ENCODE measurements around the gene MYO3B.

Gene MYO3B

DNA sequence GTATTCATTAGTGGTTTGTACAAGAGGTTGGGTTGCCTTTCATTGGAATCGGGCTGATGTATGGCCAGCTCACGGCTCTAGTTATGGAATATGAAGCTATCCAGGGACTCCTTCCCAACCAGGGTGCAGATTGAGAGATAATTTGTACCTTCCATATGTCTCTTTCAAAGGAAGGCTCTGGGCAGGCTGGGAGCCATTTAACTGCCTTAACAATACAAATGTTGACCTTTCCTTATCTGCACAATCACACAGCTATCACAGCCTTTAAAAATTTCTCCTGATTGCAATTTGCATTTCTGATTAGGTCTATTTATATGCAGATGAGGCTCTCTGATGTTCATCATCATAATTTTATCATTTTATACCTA is 58.7 kb downstream of the MYO3B start:
- no peak for DNase-seq

DNA sequence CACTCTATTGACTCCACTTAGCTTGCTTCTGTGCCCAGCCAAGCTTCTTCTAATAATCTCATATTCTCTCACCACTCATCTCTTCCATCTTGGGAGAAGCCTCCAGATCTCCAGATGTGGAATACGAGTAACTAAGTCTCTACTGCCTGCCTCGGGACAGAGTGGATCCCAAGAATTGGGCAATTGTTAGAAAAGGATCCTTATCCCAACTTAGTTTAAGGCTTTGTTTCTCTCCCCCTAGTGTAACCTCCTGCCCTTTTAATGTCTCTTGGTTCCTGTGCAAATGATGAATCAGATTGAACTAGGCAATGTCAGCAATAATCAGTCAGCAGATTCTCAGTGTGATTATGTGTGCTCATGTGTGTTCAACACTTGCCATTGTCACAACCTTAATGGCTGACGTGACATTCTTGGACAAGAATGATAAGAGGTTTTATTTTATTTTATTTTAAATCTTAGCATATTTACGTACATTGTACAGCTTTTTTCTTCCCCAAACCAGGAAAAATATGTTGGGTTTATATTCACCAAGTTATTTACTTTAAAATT is 59.7 kb downstream of the MYO3B start:
- DNase-seq = no peak

DNA sequence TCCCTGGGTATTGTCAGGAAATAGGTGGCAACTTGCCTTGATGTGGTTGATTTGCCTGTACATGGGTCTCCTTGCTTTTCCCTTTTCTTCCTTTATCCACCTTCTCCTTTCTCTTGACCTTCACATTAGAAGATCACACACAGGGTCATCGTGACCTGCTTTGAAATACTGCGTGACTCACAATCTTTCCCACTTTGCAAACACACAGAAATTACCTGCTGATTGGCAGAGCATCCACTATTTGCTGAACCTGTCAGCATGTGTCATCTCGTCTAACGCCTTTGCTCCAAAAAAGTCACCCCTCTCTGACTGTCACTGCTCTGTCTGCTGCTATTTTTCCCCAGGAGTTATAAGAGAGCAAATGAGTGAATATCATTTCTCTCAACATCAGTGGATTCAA is 60.8 kb downstream of the MYO3B start:
- no peak for DNase-seq

DNA sequence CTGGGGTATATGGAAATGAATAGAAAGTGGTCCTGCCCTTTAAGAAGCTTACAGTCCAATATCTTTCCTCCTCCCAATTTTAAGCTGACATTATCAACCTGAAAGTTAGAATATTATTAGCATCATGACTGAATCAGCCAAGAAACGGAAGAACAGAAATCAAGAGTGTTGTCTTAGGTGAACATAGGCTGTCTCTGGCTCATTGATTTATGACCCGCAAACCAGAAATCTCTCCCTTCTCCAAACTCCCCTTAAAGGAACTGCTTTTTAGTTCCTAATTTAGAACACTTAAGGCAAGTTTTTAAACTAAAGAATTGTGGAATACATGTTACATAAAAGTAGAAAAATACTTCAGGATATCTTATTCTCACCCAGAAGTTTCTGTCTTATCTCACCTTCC is 62.7 kb downstream of the MYO3B start:
- no peak for DNase-seq

DNA sequence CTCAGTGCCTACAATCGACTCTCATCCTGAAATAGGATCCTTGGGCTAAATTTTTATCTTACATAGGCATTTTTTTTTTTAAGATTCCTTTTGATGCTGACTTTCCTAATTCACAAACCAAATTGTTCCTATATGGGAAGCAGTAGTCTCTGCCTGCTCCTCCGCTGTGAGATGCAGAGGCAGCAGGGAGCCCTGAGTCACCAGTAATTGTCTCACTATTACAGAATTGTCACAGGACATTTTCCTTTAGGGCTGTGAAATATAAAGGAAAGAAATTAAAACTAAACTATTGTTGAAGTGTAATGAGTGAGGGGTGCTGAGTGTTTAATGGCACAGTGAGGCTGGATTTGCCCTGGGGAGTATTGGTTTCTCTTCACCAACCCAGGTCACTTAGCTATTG is 63.8 kb downstream of the MYO3B start:
- no peak for DNase-seq

DNA sequence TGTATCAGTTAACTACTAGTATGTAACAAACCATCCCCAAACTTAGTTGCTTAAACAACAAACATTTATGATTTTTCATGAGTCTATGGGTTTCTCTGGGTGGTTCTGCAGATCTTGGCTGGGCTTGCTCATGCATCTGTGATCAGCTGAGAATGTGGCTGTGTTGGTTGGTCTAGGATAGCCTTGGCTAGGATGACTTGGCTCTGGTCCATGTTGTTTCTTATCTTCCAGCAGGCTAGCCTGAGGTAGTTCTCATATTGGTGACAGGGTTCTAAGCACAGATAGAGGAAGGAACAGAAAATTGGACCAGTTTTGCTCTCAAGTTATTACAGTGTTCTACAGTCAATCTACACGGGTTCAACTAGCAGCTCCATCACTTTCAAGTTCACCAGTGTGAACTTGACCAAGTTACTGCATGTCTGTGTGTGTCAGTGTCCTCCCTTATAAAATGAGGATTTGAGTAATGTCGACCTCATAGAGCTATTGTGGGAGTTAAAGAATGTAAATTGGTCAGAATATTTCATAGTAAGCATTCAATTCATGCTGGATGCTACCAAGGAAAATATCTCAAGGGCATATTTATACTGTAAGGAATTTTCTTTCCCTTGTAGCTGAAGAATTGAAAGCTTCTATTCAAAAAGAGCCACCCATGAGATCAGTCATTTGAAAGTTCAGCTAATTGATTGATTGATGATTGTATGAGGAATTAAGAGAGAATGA is 65.3 kb downstream of the MYO3B start:
- DNase-seq = no peak

DNA sequence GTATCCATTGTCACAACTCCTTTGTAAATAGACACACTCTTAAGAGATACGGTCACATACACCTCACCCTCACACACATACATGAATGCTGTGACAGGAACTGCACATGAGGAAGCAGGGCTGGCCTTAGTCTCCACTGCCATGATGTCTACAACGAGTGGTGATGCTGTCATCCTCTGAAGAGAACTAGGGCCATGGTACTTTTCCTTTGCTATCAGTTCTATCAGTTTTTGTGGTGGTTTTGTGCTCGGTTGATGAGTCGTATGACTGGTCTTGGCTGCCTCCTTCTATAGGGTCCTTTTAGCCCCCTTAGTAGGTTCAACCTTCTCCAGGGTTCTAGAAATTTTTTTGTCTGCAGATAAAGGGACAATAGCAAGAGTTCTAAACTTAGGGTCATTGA is 66.0 kb downstream of the MYO3B start:
- DNase-seq = no peak

DNA sequence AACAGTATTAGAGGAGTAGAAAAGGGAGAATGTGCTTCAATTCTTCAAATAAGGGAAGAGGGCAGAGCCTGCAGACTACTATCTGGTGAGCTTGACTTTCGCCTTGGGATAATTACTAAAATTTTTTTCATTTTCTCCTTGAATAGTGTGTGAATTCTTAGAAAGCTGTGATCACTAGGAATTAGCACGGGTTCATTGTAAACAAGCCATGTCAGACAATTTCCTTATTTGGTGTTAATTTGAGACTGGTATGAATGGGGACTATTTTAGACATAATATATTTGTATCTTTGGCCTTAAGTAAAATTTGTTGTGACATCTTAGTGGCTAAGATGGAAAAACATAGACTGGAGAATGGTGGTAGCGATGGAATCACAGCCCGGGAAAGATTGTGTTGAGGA is 66.6 kb downstream of the MYO3B start:
- no peak for DNase-seq

DNA sequence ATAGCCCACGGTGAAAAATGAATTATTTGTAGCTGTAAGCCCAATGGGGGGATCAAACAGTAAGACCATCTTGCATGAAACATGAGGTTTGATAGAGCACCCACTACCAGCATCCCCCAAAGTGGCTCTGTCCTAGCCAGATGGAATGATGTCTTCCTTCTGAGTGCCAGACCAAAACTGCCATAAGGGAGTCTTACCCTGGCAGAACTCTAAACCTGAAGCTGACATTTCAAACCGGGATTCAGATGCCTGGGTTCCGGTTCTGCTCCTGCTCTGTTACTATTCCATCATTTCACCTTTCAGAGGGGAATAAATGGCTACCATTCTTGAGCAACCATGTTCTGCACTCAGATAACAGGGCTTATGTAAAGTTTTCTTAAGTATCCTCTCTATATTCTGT is 67.4 kb downstream of the MYO3B start:
- no peak for DNase-seq

DNA sequence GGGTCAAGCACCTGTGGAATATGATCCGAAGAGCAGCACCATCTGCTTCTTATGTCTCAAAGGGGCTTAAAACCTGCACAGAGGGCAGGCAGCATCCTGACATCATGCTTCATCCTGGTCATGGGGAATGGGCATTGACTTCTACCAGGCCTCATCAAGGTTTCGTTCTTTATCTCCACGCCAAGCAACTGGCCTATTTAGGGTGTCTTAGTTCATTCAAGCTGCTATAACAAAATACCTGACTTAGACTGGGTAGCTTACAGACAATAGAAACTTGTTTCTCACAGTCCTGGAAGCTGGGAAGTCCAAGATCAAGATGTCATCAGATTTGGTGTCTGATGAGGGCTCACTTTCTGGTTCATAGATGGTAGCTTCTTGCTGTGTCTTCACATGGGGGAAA is 69.4 kb downstream of the MYO3B start:
- no peak for DNase-seq

DNA sequence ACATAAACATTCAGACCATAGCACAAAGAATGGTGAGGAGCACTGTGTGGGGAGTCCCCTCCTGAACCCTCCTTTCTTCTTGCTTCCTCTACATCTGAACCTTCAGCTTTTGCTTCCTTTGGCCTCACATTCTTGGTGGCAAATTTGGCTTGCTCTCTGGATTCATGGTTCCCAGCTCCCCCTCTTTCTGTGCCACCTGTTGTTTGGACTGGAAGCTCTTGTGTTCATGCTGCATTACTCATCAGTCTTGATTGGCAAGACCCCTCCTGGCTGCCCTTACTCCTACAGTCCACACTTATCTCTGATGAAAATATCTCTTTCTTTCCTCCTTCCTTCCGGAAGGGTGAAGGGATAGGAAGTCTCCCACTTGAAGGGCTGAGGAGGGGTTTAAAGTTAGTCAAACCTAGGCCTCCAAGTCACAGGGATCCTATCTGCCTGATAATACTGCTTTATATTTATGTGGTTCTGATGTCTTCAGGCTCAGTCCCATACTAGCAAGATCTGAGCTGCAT is 70.0 kb downstream of the MYO3B start:
- no peak for DNase-seq

DNA sequence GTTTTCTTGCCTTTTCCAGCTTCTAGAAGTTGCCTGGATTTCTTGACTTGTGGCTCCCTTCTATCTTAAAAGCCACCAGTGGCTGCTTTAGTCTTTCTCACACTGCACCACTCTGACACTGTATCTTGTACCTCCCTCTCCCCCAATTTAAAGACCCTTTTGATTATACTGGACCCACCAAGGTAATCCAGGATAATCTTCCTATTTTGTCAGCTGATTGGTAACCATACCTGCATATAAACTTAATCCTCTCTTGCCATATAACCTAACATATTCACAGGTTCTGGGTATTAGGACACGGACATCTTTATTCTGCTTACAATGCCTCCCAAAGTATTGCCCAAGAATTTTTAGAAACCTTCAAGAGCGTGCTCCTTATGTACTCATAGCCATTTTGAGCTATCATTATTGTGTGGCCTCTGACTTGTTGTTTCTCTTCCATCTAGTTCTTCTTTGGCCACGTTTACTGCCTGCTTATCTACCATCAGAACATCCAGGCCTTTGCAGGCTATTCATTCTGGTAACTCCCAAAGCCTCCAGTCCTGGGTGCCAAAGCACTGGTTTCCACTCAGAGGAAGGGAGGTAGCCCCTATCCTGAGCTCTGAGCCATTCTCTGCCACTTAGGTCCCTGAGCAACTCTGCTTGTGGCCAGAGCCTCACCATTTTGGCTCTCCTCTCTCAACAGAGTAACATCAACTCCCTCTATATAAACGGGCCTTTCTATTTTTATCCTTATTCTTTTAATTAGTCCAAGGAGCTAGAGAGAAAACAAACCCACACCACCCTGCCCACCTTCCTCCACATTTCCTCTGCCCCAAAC is 70.8 kb downstream of the MYO3B start:
- no peak for DNase-seq

DNA sequence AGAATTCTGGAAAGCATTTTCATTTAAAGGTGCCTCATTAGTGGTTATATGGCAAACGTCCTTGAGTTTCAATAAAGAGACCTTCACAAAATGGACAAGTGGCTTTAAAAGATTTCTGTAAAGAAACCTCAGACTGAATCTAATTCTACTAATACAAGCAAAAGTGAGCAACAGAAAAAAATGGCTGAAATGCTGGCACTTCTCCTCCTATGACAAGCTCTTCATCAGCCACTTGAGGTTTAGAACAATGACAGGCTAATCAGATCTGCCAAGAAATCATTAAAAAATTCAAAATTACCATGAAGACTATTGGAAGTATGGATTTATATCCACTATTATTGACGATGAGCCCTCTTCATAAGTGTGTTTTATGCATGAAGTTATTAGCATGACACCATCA is 71.8 kb downstream of the MYO3B start:
- DNase-seq = no peak

DNA sequence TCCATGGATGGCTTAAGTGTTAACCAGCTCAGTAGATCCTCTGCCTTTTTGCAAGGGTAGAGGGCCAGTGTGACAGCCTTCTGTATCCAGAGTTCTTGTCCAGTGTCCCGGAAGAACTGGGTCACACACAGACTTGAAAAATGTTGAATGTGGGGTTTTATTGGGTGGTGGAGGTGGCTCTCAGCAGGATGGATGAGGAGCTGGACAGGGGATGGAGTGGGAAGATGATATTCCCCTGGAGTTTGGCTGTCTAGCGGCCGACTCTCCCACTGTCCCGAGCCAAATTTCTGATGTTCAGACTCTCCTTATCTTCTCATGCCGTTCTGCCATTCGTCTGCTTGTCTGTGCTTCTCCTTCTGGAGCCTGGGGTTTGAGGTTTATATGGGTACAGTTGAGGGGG is 72.6 kb downstream of the MYO3B start:
- DNase-seq = no peak

DNA sequence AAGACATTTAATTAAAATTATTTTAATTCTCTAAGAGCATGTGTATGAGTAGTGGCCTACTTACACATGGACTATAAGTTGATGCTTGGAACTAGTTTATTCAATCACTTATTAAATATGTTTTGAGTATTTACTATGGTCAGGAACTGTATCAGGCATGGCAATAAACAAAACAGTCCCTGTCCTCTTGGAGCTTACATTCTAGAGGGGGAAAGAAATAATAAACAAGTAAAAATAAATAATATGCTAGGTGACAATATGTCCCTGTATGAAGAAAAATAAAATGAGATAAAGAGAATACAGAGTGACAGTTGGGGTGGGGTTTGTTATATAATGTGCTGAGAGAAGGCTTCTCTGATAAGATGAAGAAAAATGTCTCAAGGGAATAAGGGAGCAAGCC is 74.5 kb downstream of the MYO3B start:
- DNase-seq = no peak

DNA sequence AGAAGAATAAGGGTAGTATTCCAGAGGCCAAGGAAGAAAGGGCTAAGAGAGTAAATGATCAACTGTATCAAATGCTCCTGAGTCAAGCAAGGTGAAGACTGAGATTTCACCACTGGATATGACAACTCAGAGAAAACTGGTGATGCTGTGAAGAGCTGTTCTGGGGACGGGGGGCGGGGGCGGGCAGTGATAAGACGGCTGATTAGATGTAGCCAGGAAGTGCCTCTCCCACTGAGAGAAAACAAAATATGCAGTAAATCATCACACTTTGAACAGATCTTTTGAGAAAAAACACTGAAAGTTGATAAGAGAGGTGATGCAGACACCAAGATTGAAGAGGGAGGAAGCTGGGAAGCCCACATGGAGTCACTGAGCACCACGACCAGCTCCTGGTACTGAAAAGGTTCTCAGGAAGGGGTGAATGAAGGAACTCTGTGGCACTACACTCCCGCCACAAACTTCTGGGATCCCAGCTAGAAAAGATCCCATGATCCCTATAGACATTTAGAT is 75.8 kb downstream of the MYO3B start:
- DNase-seq = no peak

DNA sequence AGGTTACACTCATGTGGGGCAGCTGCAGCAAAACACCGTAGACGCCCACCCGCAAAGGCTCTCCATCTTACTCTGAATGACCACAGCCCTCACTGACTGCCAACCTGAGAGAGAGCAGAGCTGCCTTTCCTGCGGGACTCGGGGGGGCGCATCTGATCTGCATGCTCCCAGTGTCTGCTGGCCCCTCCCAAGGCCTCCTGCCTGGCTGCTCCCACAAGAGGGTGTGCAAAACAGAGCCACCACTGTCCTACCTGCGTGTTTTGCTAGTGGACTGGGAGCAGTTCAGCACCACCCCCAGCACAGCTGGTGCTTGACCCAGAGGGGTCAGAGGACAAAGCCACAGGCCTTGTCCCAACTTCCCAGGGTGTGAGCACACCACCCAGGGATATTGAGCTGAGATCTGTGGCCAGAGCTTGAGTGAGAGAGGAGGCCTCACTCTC is 76.4 kb downstream of the MYO3B start:
- no peak for DNase-seq

DNA sequence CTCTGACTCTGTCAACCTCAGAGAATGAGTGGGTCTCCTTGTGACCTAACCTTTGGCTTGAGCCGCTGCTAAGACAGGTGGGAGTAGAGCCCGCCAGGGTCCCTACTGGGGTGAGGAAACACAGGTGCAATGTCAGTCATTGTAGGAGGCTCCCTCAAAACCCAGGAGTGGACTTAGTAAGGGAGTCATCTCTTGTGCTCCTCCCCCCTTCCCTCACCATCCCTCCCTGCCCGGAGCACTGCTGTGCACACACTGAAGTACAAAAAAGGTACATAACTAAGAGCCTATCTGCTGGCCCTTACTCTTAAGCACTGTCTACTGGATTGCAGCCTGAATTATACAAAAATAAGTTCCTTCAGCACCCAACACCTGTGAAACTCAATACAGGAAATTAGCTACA is 77.2 kb downstream of the MYO3B start:
- no peak for DNase-seq

DNA sequence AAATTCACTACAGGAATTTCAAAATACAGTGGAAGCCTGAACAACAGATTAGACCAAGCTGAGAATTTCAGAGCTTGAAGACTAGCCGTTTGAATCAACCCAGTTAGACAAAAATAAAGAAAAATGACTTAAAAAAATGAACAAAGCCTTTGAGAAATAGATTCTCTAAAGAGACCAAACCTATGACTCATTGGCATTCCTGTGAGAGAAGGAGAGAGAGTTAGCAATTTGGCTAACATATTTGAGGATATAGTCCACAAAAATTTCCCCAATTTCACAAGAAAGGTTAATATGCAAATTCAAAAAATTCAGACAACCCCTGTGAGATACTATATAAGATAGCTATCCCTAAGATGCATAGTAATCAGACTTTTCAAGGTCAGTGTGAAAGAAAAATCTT is 78.0 kb downstream of the MYO3B start:
- no peak for DNase-seq

DNA sequence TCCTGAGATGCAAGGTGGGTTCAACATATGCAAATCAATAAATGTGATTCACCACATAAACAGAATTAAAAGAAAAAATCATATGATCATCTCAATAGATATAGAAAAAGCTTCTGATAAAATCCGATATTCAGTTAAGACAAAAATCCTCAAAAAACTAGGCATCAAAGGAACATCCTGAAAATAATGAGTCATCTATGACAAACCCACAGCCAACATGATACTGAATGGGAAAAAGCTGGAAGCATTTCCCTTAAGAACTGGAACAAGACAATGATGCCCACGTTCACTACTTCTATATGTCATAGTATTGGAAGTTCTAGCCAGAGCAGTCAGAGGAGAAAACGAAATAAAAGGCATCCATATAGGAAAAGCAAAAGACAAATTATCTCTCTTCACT is 80.4 kb downstream of the MYO3B start:
- DNase-seq = no peak

DNA sequence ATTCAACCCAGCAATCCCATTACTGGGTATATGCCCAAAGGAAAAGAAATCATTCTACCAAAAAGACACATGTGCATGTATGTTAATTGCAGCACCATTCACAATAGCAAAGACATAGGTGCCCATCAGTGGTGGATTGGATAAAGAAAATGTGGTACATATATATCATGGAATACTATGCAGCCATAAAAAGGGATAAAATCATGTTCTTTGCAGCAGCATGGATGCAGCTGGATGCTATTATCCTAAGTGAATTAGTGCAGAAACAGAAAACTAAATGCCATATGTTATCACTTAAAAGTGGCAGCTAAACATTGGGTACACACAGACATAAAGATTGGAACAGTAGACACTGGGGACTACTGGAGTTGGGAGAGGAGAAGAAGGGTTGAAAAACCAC is 82.2 kb downstream of the MYO3B start:
- DNase-seq = no peak

DNA sequence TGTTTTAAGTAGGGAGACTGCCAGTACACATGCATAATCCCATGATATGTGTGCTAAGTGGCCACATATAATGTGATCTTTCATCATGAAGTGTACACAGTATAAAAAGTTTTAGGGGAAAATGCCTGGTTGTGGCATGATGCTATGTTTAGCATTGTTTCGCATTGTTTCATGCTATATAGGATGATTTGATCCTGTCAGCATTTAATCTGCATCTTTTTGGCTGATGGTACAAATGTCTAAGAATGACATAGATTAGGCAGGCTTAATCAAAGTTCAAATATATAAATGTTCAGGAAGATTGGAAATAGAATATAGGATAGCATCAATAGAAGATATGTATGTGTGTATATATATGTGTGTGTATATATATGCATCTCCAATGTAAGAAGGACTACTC is 83.6 kb downstream of the MYO3B start:
- no peak for DNase-seq

DNA sequence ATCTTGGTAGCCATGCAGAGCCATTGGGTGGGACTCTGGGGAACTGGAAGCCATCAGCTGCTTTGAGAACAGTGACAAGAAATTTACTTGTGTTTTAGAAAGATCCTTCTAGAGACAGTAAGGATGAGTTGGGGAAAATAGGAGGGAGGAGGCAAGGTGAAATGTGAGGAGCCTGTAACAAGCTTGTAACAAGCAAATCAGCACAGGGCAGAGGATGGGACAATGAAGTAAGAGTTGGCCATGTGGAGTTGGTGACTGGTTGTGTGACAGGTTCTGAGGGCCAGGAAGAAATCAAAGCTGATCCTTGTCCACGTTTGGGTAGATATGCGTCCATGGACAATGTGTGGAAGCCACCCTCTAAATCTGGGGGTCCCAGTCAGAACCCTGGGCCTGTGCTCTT is 84.4 kb downstream of the MYO3B start:
- no peak for DNase-seq

DNA sequence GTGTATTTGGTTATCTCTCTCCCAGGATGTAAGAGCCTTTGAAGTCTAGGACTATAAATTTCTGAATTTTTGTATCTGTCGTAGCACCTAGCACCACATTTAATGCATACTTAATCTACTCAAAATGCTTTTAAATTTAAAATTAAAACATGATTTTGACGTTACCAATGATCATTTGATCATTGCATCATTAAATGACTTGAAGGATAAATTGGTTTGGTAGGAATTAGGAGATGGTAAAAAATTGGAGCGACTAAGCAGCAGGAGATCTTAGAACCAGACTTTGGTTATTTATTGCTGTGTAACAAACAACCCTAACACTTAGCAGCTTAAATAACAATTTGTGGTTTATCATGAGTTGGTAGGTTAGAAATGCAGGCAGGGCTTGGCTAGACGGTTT is 84.9 kb downstream of the MYO3B start:
- DNase-seq = no peak
